Nephron (organoid): Measurements from ENCODE around the gene CAV1.

Source experiments
- H3K27ac Mint-ChIP-seq, 3 experiments: 2 replicates each; pipeline ENCODE4 v1.8.0; 2020; ENCODE audit warnings: mixed read lengths in 3 of 3, mild to moderate bottlenecking in 2 of 3, moderate library complexity in 1 of 3
- H3K27me3 Mint-ChIP-seq: 2 replicates; pipeline ENCODE4 v1.8.0; 2021; ENCODE audit warnings: low read depth, mild to moderate bottlenecking, moderate library complexity, mixed read lengths
- H3K36me3 Mint-ChIP-seq: 2 replicates; pipeline ENCODE4 v1.8.0; 2020; ENCODE audit warnings: low read depth, mixed read lengths
- H3K4me1 Mint-ChIP-seq: 2 replicates; pipeline ENCODE4 v1.8.0; 2020; ENCODE audit warnings: mixed read lengths
- H3K4me3 Mint-ChIP-seq, 3 experiments: 2 replicates each; pipeline ENCODE4 v1.8.0; 2020; ENCODE audit warnings: mild to moderate bottlenecking in 3 of 3, mixed read lengths in 3 of 3, moderate library complexity in 2 of 3
- H3K9me3 Mint-ChIP-seq: 2 replicates; pipeline ENCODE4 v1.8.0; 2020; ENCODE audit warnings: mixed read lengths
- CTCF ChIP-seq, 3 experiments: fragments of 200-600 bp; sonication (generic); IDR thresholded peaks; one replicate each; pipeline ENCODE4 v1.5.0; 2021; ENCODE audit warnings: antibody characterized with exemption in 3 of 3; ENCODE audit not compliant: unreplicated experiment in 3 of 3

CAV1 gene

DNA sequence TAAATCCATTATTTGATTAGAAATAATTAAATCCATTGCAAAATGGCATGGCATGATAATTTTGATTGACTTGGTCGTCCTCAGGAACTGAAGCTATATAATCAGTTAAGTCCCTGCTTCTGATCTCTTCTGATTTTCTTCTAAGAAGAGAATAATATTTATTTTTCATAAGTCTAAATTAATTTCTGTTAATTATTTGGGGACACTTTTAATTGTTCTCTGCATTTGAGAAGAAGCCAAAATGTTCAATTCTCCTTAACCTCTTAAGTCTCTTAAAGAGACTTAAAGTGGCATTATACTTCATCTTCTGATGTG is 67.2 kb downstream of the CAV1 start:
- H3K4me3 Mint-ChIP-seq: no peak overlapping the region
- H3K27ac Mint-ChIP-seq: peak overlapping the region in 2 of 3 experiments; percentile 2 to 91
- H3K27me3 Mint-ChIP-seq: peaks cover 3% of the 10 kb centered on the region
- TF ChIP-seq CTCF (IDR thresholded peaks at IDR 0.05; ENCODE audit: unreplicated experiment in 3 of 3): peak in 1 of 3 experiments; percentile 20
- no peaks in the 10 kb centered on the region for H3K36me3 Mint-ChIP-seq
- H3K4me1 Mint-ChIP-seq: peaks cover 14% of the 10 kb centered on the region
- H3K9me3 Mint-ChIP-seq: no peaks in the 10 kb centered on the region

- Mint-ChIP-seq H3K4me3 (no peak overlapping the region), H3K36me3 (no peaks in the 10 kb centered on the region), H3K4me1 (peaks cover 14% of the 10 kb centered on the region), H3K27ac (peak overlapping the region in 2 of 3 experiments; percentile 2 to 91), H3K9me3 (no peaks in the 10 kb centered on the region), H3K27me3 (peaks cover 3% of the 10 kb centered on the region)
- no peak for TF ChIP-seq CTCF (IDR thresholded peaks at IDR 0.05; ENCODE audit: unreplicated experiment in 3 of 3)
These were observed 67.6 kb downstream of the CAV1 start for GRCh38 chr7:116592445-116592844.

DNA sequence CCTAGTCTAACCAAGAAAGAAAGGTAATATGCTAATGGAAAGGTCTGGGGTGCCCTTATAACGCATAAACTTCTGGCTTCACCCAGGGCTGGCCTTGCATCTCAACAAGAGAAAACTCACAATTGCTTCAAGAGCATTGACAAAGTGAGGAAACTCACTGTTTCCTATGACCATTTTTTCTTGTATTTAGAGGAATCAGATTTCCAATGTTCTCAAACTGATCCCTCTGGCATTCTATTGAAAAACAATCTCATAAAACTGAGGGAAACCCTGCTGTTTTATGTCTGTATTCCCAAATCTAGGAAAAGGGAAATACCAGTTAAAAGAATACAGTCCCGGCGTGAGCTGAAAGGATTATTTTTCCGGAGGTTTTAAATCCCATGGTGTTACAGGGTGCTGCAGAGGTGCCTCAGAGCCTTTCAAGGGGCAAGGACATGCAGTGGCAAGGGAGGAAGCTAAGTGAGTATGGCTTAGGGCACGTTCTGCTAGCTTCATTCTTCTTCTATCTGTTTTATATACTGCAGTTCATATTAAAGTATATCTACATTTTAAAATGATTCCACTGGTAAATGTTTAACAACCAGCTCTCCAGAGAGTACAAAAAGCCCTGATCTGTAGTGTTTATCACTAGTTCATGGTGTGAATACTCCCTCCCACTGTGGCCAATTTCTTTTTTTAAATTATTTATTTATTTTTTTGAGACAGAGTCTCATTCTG is 68.7 kb downstream of the CAV1 start:
- Mint-ChIP-seq H3K27me3 (peaks cover 3% of the 10 kb centered on the region), H3K4me1 (peaks cover 14% of the 10 kb centered on the region), H3K36me3 (no peaks in the 10 kb centered on the region), H3K9me3 (no peaks in the 10 kb centered on the region), H3K27ac (peak overlapping the region; percentile 32 to 91 (median 36)), H3K4me3 (no peak overlapping the region)
- TF ChIP-seq CTCF (IDR thresholded peaks at IDR 0.05; ENCODE audit: unreplicated experiment in 3 of 3): no peak

DNA sequence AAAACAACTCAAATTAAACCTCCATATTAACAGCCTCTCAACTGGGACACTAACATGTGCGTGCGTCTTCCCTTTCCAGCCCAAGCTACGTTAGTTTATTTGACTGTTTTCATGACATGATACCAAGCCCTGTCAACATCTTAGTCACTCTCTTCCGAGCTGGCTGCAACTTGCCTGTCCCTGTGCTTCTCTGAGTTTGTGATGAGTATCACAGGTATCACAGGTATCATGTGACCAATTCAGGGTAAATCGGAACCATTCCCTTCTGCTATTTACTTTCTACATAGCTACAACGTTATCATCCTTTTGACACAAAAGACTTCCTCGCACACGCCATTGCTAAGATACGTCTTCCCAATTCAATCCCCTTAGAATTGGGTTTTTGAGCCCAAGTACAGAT is 70.2 kb downstream of the CAV1 start:
- H3K4me1 Mint-ChIP-seq: peaks cover 14% of the 10 kb centered on the region

GRCh38 chr7:116597384-116597783 is 72.5 kb downstream of the CAV1 start:
- Mint-ChIP-seq H3K27ac (no peak overlapping the region), H3K4me3 (no peak overlapping the region), H3K27me3 (peaks cover 2% of the 10 kb centered on the region), H3K4me1 (peaks cover 12% of the 10 kb centered on the region), H3K36me3 (no peaks in the 10 kb centered on the region), H3K9me3 (no peaks in the 10 kb centered on the region)
- no peak for TF ChIP-seq CTCF (IDR thresholded peaks at IDR 0.05; ENCODE audit: unreplicated experiment in 3 of 3)

More for the DNA sequence above, 70.2 kb downstream of the CAV1 start:
- no peak for TF ChIP-seq CTCF (IDR thresholded peaks at IDR 0.05; ENCODE audit: unreplicated experiment in 3 of 3)
- no peaks in the 10 kb centered on the region for H3K36me3 Mint-ChIP-seq
- no peak overlapping the region for H3K4me3 Mint-ChIP-seq
- H3K9me3 Mint-ChIP-seq: no peaks in the 10 kb centered on the region
- H3K27ac Mint-ChIP-seq: no peak overlapping the region
- H3K27me3 Mint-ChIP-seq: peaks cover 3% of the 10 kb centered on the region

DNA sequence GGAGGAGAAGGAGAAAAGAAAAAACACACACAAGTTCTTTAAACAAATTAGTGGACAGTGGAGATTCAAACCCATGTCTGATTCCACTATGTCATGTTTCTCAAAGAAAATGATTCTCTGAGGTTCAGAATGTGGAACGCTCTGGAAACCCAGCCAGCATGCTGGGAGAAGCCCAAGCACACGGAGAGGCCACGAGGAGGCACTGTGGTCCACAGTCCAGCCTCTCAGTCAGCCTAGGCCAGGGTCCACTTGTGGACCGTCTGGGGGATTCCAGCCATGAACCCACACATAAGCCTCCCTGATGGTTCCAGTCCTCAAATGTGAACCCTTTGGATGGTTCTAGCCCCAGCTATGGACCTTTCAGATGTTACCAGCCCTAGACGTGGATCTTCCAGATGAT is 73.4 kb downstream of the CAV1 start:
- no peaks in the 10 kb centered on the region for H3K36me3 Mint-ChIP-seq
- no peaks in the 10 kb centered on the region for H3K9me3 Mint-ChIP-seq
- TF ChIP-seq CTCF (IDR thresholded peaks at IDR 0.05; ENCODE audit: unreplicated experiment in 3 of 3): no peak

More for the DNA sequence above, 73.4 kb downstream of the CAV1 start:
- H3K27me3 Mint-ChIP-seq: no peaks in the 10 kb centered on the region
- H3K4me3 Mint-ChIP-seq: no peak overlapping the region
- peaks cover 5% of the 10 kb centered on the region for H3K4me1 Mint-ChIP-seq
- no peak overlapping the region for H3K27ac Mint-ChIP-seq
